GM23248 (cell line): ENCODE measurements around the gene ZNF813.

Experiments used
- EZH2 ChIP-seq: fragments of 200-600 bp; sonication (generic); IDR thresholded peaks from 2 replicates; pipeline ENCODE4 v1.6.1; 2018; ENCODE audit warnings: antibody characterized with exemption, mild to moderate bottlenecking; ENCODE audit not compliant: insufficient read depth, poor library complexity, severe bottlenecking
- EZH2phosphoT487 ChIP-seq: fragments of 200-600 bp; sonication (generic); IDR thresholded peaks from 2 replicates; pipeline ENCODE4 v1.6.1; 2018; ENCODE audit warnings: antibody characterized with exemption, moderate library complexity, mild to moderate bottlenecking, low read depth; ENCODE audit not compliant: insufficient read depth

GRCh38 chr19:53506728-53507127 lies 39.2 kb downstream of the ZNF813 start:
- no peak for TF ChIP-seq EZH2phosphoT487
- TF ChIP-seq EZH2 = no peak
